K562 (cell line): ENCODE data around the gene BNC1. TPM values are rescaled to one million over a fixed set of nuclear protein-coding genes. Genes with fewer than 3 reads are reported as not detected.

Experiments used
- ATAC-seq: fragments of 200-7000 bp; cut with Tn5 transposase; 3 replicates; pipeline ENCODE4 v1.9.1; 2020; ENCODE audit warnings: moderate library complexity
- BruUV-seq: library from RNA; stranded (reverse); fragments of 400-500 nt; replicated peaks from 2 replicates; lab custom pipeline; 2021; lab: Mats Ljungman, UMichigan
- CTCF ChIA-PET: fragments of 300-600 bp; formaldehyde crosslinking; extraction: SDS; loops from one replicate; lab custom pipeline; 2021; ENCODE audit warnings: low intra/inter-chr PET ratio; lab: Yijun Ruan, JAX
- POLR2A ChIA-PET: fragments of 300-600, 350-650 bp; sonication (Branson Sonifier 250); formaldehyde crosslinking; extraction: SDS; loops from one replicate; lab custom pipeline; 2021; ENCODE audit warnings: antibody characterized with exemption, inconsistent platforms; lab: Yijun Ruan, JAX
- DNase-seq, 4 experiments: peaks; one replicate each; pipeline versions ENCODE4 v3.0.0 to v3.0.0-alpha.2; 2011 to 2018; ENCODE audit warnings: low spot score in 3 of 4, mixed read lengths in 3 of 4; ENCODE audit errors: extremely low read depth in 1 of 4
- FAIRE-seq: peaks from 2 replicates; lab custom pipeline; 2011; peaks lifted over from hg19 to GRCh38; lab: Jason Lieb, UNC
- H2AFZ ChIP-seq: 2 replicates; pipeline ENCODE4 v1.6.0; 2011; ENCODE audit warnings: low read depth, low read length, control low read depth, inconsistent platforms
- H3K27ac ChIP-seq: fragments of 200-600 bp; 3 replicates; pipeline ENCODE4 v1.8.0; 2011; ENCODE audit warnings: low read depth, mild to moderate bottlenecking, control low read depth, inconsistent platforms, low read length, moderate library complexity, mixed read lengths; ENCODE audit errors: extremely low read depth
- H3K27me3 ChIP-seq, 2 experiments: fragments of 300-600 bp in 1 of 2; 2 replicates in 1 of 2; 3 replicates in 1 of 2; pipeline versions ENCODE4 v1.6.0 to v1.8.0; 2011; ENCODE audit warnings: inconsistent platforms in 2 of 2, low read length in 2 of 2, mild to moderate bottlenecking in 1 of 2, mixed read lengths in 1 of 2, moderate library complexity in 1 of 2; ENCODE audit not compliant: control insufficient read depth in 2 of 2, insufficient read depth in 2 of 2
- H3K36me3 ChIP-seq: fragments of 300-600 bp; 3 replicates; pipeline ENCODE4 v1.8.0; 2011; ENCODE audit warnings: mild to moderate bottlenecking, low read length, inconsistent platforms; ENCODE audit not compliant: control insufficient read depth, insufficient read depth
- H3K4me1 ChIP-seq, 2 experiments: fragments of 200-600 bp in 1 of 2; replicated peaks in 1 of 2; 2 replicates in 1 of 2; 3 replicates in 1 of 2; pipeline versions ENCODE4 v1.5.1 to v1.8.0; 2011; ENCODE audit warnings: inconsistent platforms in 2 of 2, low read length in 2 of 2, mild to moderate bottlenecking in 1 of 2, mixed read lengths in 1 of 2, moderate library complexity in 1 of 2; ENCODE audit not compliant: control insufficient read depth in 2 of 2, insufficient read depth in 2 of 2
- H3K4me2 ChIP-seq: 2 replicates; pipeline ENCODE4 v1.6.1; 2011; ENCODE audit warnings: low read length, control low read depth, inconsistent platforms, mixed read lengths; ENCODE audit not compliant: insufficient read depth
- H3K4me3 ChIP-seq: fragments of 200-600 bp; sonication (generic), shearing (Covaris generic); 2 replicates; pipeline ENCODE4 v1.5.1; 2016; ENCODE audit warnings: control low read depth, inconsistent platforms
- H3K79me2 ChIP-seq: fragments of 200-600 bp; 3 replicates; pipeline ENCODE4 v1.8.0; 2011; ENCODE audit warnings: low read length, inconsistent platforms; ENCODE audit not compliant: control insufficient read depth, insufficient read depth
- H3K9ac ChIP-seq, 2 experiments: 2 replicates each; pipeline versions ENCODE4 v1.6.0 to v1.6.1; 2011; ENCODE audit warnings: low read depth in 2 of 2, low read length in 2 of 2, control low read depth in 1 of 2, inconsistent platforms in 1 of 2, mild to moderate bottlenecking in 1 of 2, mixed read lengths in 1 of 2; ENCODE audit not compliant: insufficient read depth in 1 of 2
- H3K9me1 ChIP-seq: one replicate; pipeline ENCODE4 v1.6.0; 2011; ENCODE audit warnings: inconsistent platforms, mild to moderate bottlenecking, low read length, moderate library complexity; ENCODE audit not compliant: control insufficient read depth, insufficient read depth
- H3K9me3 ChIP-seq: replicated peaks from 2 replicates; pipeline ENCODE4 v1.5.1; 2011; ENCODE audit warnings: low read depth, low read length, inconsistent platforms; ENCODE audit not compliant: control insufficient read depth, insufficient read depth
- H4K20me1 ChIP-seq: replicated peaks from 2 replicates; pipeline ENCODE4 v1.6.1; 2011; ENCODE audit warnings: low read length, inconsistent platforms, mixed read lengths; ENCODE audit not compliant: control insufficient read depth, insufficient read depth
- ATF6 ChIP-seq: sonication (generic); formaldehyde crosslinking; IDR thresholded peaks from 2 replicates; pipeline ENCODE4 v1.4.0; 2020; ENCODE audit warnings: mild to moderate bottlenecking, missing genetic modification reagents
- RFX7 ChIP-seq: fragments of 250-450 bp; sonication (Bioruptor Pico); IDR thresholded peaks from 2 replicates; pipeline ENCODE4 v1.5.1; 2021; ENCODE audit warnings: mild to moderate bottlenecking
- YY1 ChIP-seq, 3 experiments: IDR thresholded peaks; 2 replicates each; pipeline ENCODE4 v1.6.1; 2011; ENCODE audit warnings: low read length in 2 of 3, mild to moderate bottlenecking in 2 of 3, moderate library complexity in 2 of 3, borderline replicate concordance in 1 of 3, control low read depth in 1 of 3, low read depth in 1 of 3; ENCODE audit not compliant: insufficient read depth in 3 of 3, insufficient replicate concordance in 2 of 3, control insufficient read depth in 1 of 3, insufficient read length in 1 of 3; ENCODE audit errors: extremely low read depth in 1 of 3
- WGBS: fragments of 100-300 bp; shearing (Covaris generic); methylation state at CpG from one replicate; pipeline ENCODE4 v1.1.6; 2016; ENCODE audit warnings: low coverage, mixed read lengths; ENCODE audit not compliant: insufficient coverage; ENCODE audit errors: missing lambda C conversion rate; 5-methylcytosine and 5-hydroxymethylcytosine counted together
- in situ Hi-C: fragments of 300-500 bp; cut with MboI; formaldehyde crosslinking; loops from 4 replicates; pipeline ENCODE4 v1.15.0; 2018; ENCODE audit warnings: inconsistent platforms, mixed read lengths
- intact Hi-C: fragments of 100-400 bp; cut with micrococcal nuclease; formaldehyde crosslinking; loops from 2 replicates; pipeline ENCODE4 v1.14.2; 2022
- polyA plus RNA-seq, 8 experiments: library from polyadenylated mRNA; depleted of rRNA in 4 of 8; stranded (reverse) in 5 of 8; unstranded in 3 of 8; fragments of >200 nt; fragmentation: Nextera tagmentation in 2 of 8; fragmentation: Illumina TruSeq in 1 of 8; extraction: Ambion mirVana in 2 of 8; extraction: Trizol in 1 of 8; gene quantifications; 2 replicates each; pipeline versions ENCODE4 v1.2.1 to v1.2.3, GENCODE V29; 2011 to 2014; ENCODE audit warnings: inconsistent platforms in 1 of 8, missing spikeins in 1 of 8
- total RNA-seq, 7 experiments: library from RNA; depleted of rRNA in 6 of 7; stranded (reverse); fragments of >200 nt in 6 of 7; fragmentation: Illumina TruSeq in 2 of 7; extraction: Trizol in 2 of 7; gene quantifications; 2 replicates each; pipeline versions ENCODE4 v1.2.1 to v1.2.3, GENCODE V29; 2011 to 2021; ENCODE audit warnings: low replicate concordance in 1 of 7

BNC1 gene
- total and polyA plus RNA-seq, 9 of the 15 experiments (the other 6 are each of a cell fraction or from before 2014, with no cell fraction given), result not detected

GRCh38 chr15:83225449-83225848 lies 59.0 kb downstream of the BNC1 start:
- H3K36me3 ChIP-seq, result no peaks in the 10 kb centered on the region
- DNase-seq, result no peak
- no TSS peak for BruUV-seq
- H3K27me3 ChIP-seq, result no peaks in the 10 kb centered on the region
- no peaks in the 10 kb centered on the region for H3K79me2 ChIP-seq
- no peaks in the 10 kb centered on the region for H3K9me1 ChIP-seq
- in situ Hi-C loops (no loop called here), intact Hi-C loops (no loop called here)
- no peaks in the 10 kb centered on the region for H4K20me1 ChIP-seq
- no peak for FAIRE-seq
- no peak overlapping the region for H3K27ac ChIP-seq
- H2AFZ ChIP-seq, result peak overlapping the region; percentile 64
- 8% methylated on average over 9 of the region's 9 CpGs for WGBS
- ChIA-PET POLR2A (interaction anchor here (0.5 kb wide), 1 partner anchor 19 kb away, joined by 4 read pairs; no protein-coding TSS in a partner anchor), CTCF (interaction anchor here (0.7 kb wide), 1 partner anchor 223 kb away, joined by 3 read pairs; no protein-coding TSS in a partner anchor)
- H3K9ac ChIP-seq, result no peak overlapping the region
- no peaks in the 10 kb centered on the region for H3K4me1 ChIP-seq
- H3K4me2 ChIP-seq, result peak overlapping the region; percentile 60
- no peak for ATAC-seq
- H3K9me3 ChIP-seq, result peaks cover 2% of the 10 kb centered on the region
- TF ChIP-seq RFX7, result no peak
- TF ChIP-seq ATF6 (CRISPR knock-in tag), result no peak
- peak in 1 of 3 experiments; percentile 62 for TF ChIP-seq YY1 (IDR thresholded peaks at IDR 0.05; ENCODE audit: borderline replicate concordance in 1 of 3, control insufficient read depth in 1 of 3, extremely low read depth in 1 of 3, insufficient read depth in 3 of 3, insufficient read length in 1 of 3, insufficient replicate concordance in 2 of 3, low read depth in 1 of 3, low read length in 2 of 3)
- H3K4me3 ChIP-seq, result no peak overlapping the region
